Right atrium auricular region (tissue), 2 donors: ENCODE results near the gene IDE. TPM values are rescaled to one million over a fixed set of nuclear protein-coding genes. Genes with fewer than 3 reads are reported as not detected.

Source experiments
- DNase-seq: peaks from one replicate; pipeline ENCODE4 v3.0.0-alpha.2; 2019; ENCODE audit warnings: low spot score
- H3K27ac ChIP-seq, 2 donors: fragments of 200-600 bp; sonication (generic); 1 replicate in 1 of 2; 2 replicates in 1 of 2; pipeline ENCODE4 v1.5.1; 2016 to 2019
- H3K27me3 ChIP-seq, 2 donors: fragments of 200-600 bp; sonication (generic); one replicate each; pipeline versions ENCODE4 v1.5.1 to v1.6.0; 2017 to 2019
- H3K36me3 ChIP-seq: fragments of 200-600 bp; sonication (generic); one replicate; pipeline ENCODE4 v1.5.1; 2016
- H3K4me1 ChIP-seq, 2 donors: fragments of 200-600 bp; sonication (generic); one replicate each; pipeline versions ENCODE4 v1.5.1 to v1.6.0; 2017 to 2019
- H3K4me3 ChIP-seq, 2 donors: fragments of 200-600 bp; sonication (generic); 1 replicate in 1 of 2; 2 replicates in 1 of 2; pipeline ENCODE4 v1.5.1; 2017 to 2019; ENCODE audit warnings: mild to moderate bottlenecking in 1 of 2, moderate library complexity in 1 of 2
- H3K9me3 ChIP-seq, 2 donors: fragments of 200-600 bp; sonication (generic); one replicate each; pipeline ENCODE4 v1.5.1; 2019
- CTCF ChIP-seq, 2 donors: fragments of 200-600 bp; sonication (generic); IDR thresholded peaks; one replicate each; pipeline ENCODE4 v1.5.1; 2019; ENCODE audit warnings: antibody characterized with exemption in 2 of 2
- total RNA-seq, 2 donors: library from RNA; depleted of rRNA; stranded (reverse); fragments of >200 nt; gene quantifications; one replicate each; pipeline ENCODE4 v1.1.0, GENCODE V29; 2016

The IDE gene
- total RNA-seq, 2 donors from 2014 or later = 20.3 to 36.0 TPM

- H3K27me3 ChIP-seq = no peaks in the 10 kb centered on the region
- H3K27ac ChIP-seq = no peak overlapping the region
- peaks cover 0 to 6% of the 10 kb centered on the region in 2 donors for H3K9me3 ChIP-seq
- no peaks in the 10 kb centered on the region for H3K4me1 ChIP-seq
- peaks cover 12% of the 10 kb centered on the region for H3K36me3 ChIP-seq
- TF ChIP-seq CTCF (IDR thresholded peaks at IDR 0.05) = no peak
- DNase-seq = no peak
- no peak overlapping the region for H3K4me3 ChIP-seq
Measured at GRCh38 chr10:92550924-92551323, 23.0 kb downstream of the IDE start.

GRCh38 chr10:92547676-92548075, 26.2 kb downstream of the IDE start:
- H3K36me3 ChIP-seq = no peaks in the 10 kb centered on the region
- no peaks in the 10 kb centered on the region for H3K27me3 ChIP-seq
- H3K4me1 ChIP-seq = peaks cover 0 to 7% of the 10 kb centered on the region in 2 donors
- no peaks in the 10 kb centered on the region for H3K9me3 ChIP-seq
- TF ChIP-seq CTCF (IDR thresholded peaks at IDR 0.05) = no peak
- no peak for DNase-seq
- H3K27ac ChIP-seq = no peak overlapping the region
- no peak overlapping the region for H3K4me3 ChIP-seq

- TF ChIP-seq CTCF (IDR thresholded peaks at IDR 0.05) = no peak
Measured at GRCh38 chr10:92545556-92545955, 28.3 kb downstream of the IDE start.

GRCh38 chr10:92544296-92544695, 29.6 kb downstream of the IDE start:
- Histone ChIP-seq H3K27me3 (no peaks in the 10 kb centered on the region), H3K27ac (no peak overlapping the region), H3K4me1 (peaks cover 0 to 7% of the 10 kb centered on the region in 2 donors), H3K9me3 (no peaks in the 10 kb centered on the region), H3K4me3 (no peak overlapping the region), H3K36me3 (no peaks in the 10 kb centered on the region)
- DNase-seq = no peak
- no peak for TF ChIP-seq CTCF (IDR thresholded peaks at IDR 0.05)

More at GRCh38 chr10:92545556-92545955, 28.3 kb downstream of the IDE start:
- Histone ChIP-seq H3K36me3 (no peaks in the 10 kb centered on the region), H3K4me3 (no peak overlapping the region), H3K4me1 (peaks cover 0 to 7% of the 10 kb centered on the region in 2 donors), H3K27me3 (no peaks in the 10 kb centered on the region), H3K27ac (no peak overlapping the region), H3K9me3 (no peaks in the 10 kb centered on the region)
- DNase-seq = no peak

- no peak for TF ChIP-seq CTCF (IDR thresholded peaks at IDR 0.05)
Measured at GRCh38 chr10:92542458-92542857, 31.4 kb downstream of the IDE start.

GRCh38 chr10:92541583-92541982, 32.3 kb downstream of the IDE start:
- DNase-seq = no peak
- H3K36me3 ChIP-seq = no peaks in the 10 kb centered on the region
- H3K9me3 ChIP-seq = no peaks in the 10 kb centered on the region
- no peak overlapping the region for H3K27ac ChIP-seq
- H3K4me3 ChIP-seq = no peak overlapping the region
- peaks cover 0 to 7% of the 10 kb centered on the region in 2 donors for H3K4me1 ChIP-seq
- TF ChIP-seq CTCF (IDR thresholded peaks at IDR 0.05) = no peak
- no peaks in the 10 kb centered on the region for H3K27me3 ChIP-seq

More at GRCh38 chr10:92542458-92542857, 31.4 kb downstream of the IDE start:
- no peaks in the 10 kb centered on the region for H3K9me3 ChIP-seq
- no peak overlapping the region for H3K4me3 ChIP-seq
- H3K4me1 ChIP-seq = peaks cover 0 to 7% of the 10 kb centered on the region in 2 donors
- no peaks in the 10 kb centered on the region for H3K36me3 ChIP-seq
- H3K27me3 ChIP-seq = no peaks in the 10 kb centered on the region
- no peak for DNase-seq
- no peak overlapping the region for H3K27ac ChIP-seq
